GM19238 (cell line): ENCODE data around the gene NBPF14.
"Not testable (repeated sequence)": the region's sequence is repeated elsewhere in the genome, so short reads cannot be mapped to it uniquely, and the experiment has no call there.

Source experiments
- DNase-seq: peaks from one replicate; pipeline ENCODE4 v3.0.0; 2011; ENCODE audit warnings: low spot score; ENCODE audit not compliant: insufficient read length

Gene NBPF14

GRCh38 chr1:148595911-148596310 lies at the start of gene NBPF14:
NBPF14 (minus strand) TSS chr1:148596011; CDS start chr1:148595717, 294 bp downstream.
- DNase-seq: not testable (repeated sequence)

- DNase-seq: not testable (repeated sequence)
Observed at GRCh38 chr1:148625451-148625850, 29.6 kb upstream of the NBPF14 start.

DNA sequence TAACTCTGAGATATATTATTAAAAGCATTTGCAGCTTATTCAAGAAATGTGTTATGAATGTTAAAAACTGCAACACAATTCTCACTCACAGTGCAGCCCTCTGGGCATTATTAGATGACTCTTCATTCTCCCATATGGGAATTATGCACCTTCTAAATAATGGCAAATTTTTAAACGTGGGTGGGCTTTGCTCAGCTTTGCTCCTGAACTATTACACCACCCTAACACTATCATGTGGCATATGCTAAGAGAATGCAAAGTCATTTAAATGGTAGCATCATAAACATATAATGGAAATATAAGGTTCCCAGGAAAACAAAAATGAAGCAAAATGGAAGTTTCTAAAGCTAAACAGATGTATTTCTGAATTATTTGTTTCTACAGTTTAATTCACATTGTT lies 22.4 kb upstream of the NBPF14 start:
- not testable (repeated sequence) for DNase-seq

GRCh38 chr1:148605266-148605665 lies 9.5 kb upstream of the NBPF14 start:
- not testable (repeated sequence) for DNase-seq

GRCh38 chr1:148595360-148595759 lies 451 bp downstream of the NBPF14 start:
- DNase-seq: not testable (repeated sequence)

GRCh38 chr1:148591098-148591497 lies 4.7 kb downstream of the NBPF14 start:
- not testable (repeated sequence) for DNase-seq

DNA sequence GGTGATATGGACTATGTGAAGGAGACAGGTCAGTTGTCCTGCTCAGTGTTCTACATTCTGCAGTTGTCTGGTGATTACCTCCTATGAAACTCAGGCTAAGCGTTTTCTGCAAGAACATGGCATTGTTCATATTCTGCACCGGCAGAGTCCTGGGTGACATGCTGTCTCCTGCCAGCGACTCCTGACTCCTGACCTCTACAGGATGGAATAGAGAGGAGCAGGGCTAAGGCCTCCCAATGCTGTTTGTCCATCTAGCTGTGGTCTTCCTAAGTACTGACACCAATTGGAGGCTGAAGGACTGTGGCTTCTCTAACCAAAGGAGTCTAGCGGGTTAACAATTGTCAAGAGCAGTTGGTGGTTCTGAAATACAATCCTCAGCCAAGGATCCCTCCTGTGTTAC lies 63.7 kb downstream of the NBPF14 start:
- not testable (repeated sequence) for DNase-seq

- not testable (repeated sequence) for DNase-seq
Observed at GRCh38 chr1:148529101-148529567, 66.7 kb downstream of the NBPF14 start.

DNA sequence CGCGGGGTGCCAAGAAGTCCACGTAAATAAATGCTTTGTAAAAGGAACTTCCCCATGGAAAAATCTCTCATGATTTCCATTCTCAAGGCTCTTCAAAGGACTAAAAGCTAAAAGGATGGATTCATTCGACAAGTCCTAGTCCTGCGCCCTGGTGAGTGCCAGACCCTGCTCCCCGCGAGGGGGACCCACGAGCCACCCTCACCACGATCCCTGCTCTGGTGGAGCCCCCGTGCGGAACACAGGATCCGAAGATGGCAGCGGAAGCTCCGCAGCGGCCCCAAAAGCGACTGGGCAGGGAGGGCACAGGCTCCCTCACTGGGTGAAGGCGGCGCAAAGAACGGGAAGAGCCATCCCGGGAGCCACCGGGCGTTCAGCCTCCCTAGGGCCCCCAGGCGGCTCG lies 67.2 kb downstream of the NBPF14 start:
- not testable (repeated sequence) for DNase-seq

GRCh38 chr1:148526587-148526986 lies 69.2 kb downstream of the NBPF14 start:
- not testable (repeated sequence) for DNase-seq

- not testable (repeated sequence) for DNase-seq
Observed at GRCh38 chr1:148523205-148524144, 72.3 kb downstream of the NBPF14 start.

DNA sequence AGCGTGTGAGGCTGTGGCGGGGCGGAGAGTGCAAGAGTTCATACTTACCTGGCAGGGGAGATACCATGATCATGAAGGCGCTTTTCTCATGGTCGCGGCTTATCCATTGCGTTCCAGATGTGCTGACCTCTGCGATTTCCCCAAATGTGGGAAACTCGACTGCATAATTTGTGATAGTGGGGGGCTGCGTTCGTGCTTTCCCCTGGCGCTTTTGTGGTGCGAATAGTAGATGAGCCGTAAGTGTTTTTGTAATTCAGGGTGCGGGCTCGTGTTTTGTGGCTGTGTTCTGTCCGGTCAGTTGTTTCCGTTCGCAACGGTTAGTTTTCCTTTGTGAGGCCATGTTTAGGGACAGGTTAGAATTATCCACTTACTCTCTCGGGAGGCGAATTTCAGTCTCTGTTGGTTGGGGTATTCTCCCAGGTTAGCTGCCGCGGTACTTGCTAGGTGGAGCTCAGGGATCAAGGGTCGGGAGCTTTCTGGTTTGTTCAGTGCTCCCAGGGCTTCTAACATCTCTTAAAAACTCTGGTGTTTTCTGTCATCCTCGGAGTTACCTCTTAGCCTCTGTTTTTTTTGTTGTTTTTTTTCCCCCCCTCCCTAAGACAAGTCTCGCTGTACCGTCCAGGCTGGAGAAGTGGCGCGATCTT lies 73.1 kb downstream of the NBPF14 start:
- DNase-seq: peak; percentile 25

DNA sequence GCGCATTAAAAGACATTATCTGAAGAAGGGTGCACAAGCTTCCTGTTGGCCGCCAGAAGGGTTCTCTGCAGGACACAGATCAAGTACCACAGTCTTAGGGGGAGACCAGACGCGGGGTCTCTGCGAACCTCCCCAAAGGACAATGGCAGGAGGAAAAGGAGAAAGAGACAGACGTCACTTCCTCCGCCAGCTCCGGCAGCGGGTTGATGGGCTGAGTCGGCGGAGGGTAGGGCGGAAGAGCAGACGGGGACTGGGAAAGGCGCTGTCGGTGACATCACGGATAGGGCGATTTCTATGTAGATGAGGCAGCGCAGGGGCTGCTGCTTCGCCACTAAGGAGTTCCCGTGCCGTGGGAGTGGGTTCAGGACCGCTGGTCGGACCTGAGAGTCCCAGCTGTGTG lies 73.7 kb downstream of the NBPF14 start:
- not testable (repeated sequence) for DNase-seq

DNA sequence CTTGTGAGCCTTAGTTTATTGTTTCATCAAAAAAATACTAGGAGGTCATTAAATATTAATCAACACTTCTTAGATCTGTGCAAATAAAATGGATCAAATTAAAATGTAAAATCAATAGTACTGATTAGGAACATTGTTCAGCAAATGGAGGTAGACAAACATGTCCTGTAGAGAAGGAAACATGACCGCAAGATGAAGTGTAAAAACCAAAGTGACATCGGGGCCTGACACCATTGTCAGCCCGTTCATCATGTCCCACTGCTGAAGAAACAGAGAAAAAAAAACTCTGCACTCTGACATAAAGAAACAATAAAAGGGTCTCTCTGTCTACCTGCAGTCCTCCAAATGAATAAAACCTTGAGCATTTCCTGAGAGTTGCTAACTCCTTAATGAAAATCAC lies 81.5 kb downstream of the NBPF14 start:
- DNase-seq: not testable (repeated sequence)

DNA sequence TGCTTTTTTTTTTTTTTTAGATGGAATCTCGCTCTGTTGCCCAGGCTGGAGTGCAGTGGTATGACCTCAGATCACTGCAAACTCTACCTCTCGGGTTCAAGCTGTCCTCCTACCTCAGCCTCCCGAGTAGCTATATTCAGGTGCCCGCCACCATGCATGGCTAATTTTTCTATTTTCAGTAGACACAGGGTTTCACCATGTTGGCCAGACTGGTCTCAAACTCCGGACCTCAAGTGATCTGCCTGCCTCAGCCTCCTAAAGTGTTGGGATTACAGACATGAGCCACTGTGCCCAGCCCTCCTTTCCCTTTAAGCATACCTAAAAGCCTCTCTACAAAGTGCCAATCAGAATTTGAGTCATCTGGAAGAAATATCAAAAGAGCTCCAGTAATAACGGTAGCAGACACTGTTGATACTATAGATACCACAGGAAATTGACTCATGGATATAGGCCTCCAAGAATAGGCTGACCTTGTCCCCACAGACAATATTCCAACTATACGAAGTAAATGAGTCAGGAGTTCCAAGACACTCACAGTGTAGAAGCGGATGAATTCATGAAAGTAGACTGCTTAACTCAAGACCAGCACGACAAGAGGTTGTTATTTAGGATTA lies 83.1 kb downstream of the NBPF14 start:
- DNase-seq: not testable (repeated sequence)

DNA sequence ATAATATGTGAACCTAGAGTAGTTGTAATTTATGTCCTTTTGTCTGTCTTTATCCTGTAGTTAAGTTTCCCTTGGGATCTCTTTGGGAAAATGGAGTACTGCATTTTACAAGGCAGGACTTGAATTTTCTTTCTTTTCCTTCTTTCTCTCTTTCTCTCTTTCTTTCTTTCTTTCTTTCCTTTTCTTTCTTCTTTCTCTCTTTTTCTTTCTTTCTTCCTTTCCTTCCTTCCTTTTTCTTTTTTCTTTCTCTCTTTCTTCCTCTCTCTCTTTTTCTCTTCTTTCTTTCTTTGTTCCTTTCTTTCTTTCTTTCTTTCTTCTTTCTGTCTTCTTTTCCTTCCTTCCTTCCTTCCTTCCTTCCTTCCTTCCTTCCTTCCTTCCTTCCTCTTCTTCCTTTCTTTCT lies 101.9 kb downstream of the NBPF14 start:
- not testable (repeated sequence) for DNase-seq

- not testable (repeated sequence) for DNase-seq
Observed at GRCh38 chr1:148483029-148483428, 112.8 kb downstream of the NBPF14 start, which contains the start of gene PPIAL4G. PPIAL4G (minus strand) TSS chr1:148483302; CDS start chr1:148483252, 50 bp downstream.
